GM18505 (cell line): ENCODE measurements around the gene MSMO1.

ENCODE experiments used
- ATAC-seq: cut with Tn5 transposase; IDR thresholded peaks from one replicate; pipeline ENCODE4 v1.9.1; 2021; ENCODE audit not compliant: unreplicated experiment
- POLR2A ChIP-seq: IDR thresholded peaks from 4 replicates; pipeline ENCODE4 v1.6.1; 2011; ENCODE audit warnings: borderline replicate concordance; ENCODE audit not compliant: insufficient read depth, insufficient read length; ENCODE audit errors: extremely low read depth

The MSMO1 gene

GRCh38 chr4:165380805-165381204 is 53.3 kb downstream of the MSMO1 start:
- no peak for ATAC-seq
- TF ChIP-seq POLR2A, result no peak

GRCh38 chr4:165381821-165382373 is 54.4 kb downstream of the MSMO1 start:
- no peak for TF ChIP-seq POLR2A
- no peak for ATAC-seq

GRCh38 chr4:165382640-165383039 is 55.2 kb downstream of the MSMO1 start:
- no peak for TF ChIP-seq POLR2A
- no peak for ATAC-seq

- no peak for TF ChIP-seq POLR2A
- no peak for ATAC-seq
Measured at GRCh38 chr4:165383591-165384073, 56.2 kb downstream of the MSMO1 start.

GRCh38 chr4:165384186-165384585 is 56.7 kb downstream of the MSMO1 start:
- no peak for TF ChIP-seq POLR2A
- no peak for ATAC-seq

- no peak for ATAC-seq
- no peak for TF ChIP-seq POLR2A
Measured at GRCh38 chr4:165384598-165384997, 57.1 kb downstream of the MSMO1 start.

GRCh38 chr4:165385126-165385525 is 57.7 kb downstream of the MSMO1 start:
- TF ChIP-seq POLR2A, result no peak
- no peak for ATAC-seq

GRCh38 chr4:165386328-165386727 is 58.9 kb downstream of the MSMO1 start:
- no peak for TF ChIP-seq POLR2A

GRCh38 chr4:165388756-165389155 is 61.3 kb downstream of the MSMO1 start:
- no peak for TF ChIP-seq POLR2A
- no peak for ATAC-seq

More at GRCh38 chr4:165386328-165386727, 58.9 kb downstream of the MSMO1 start:
- no peak for ATAC-seq
